GM12878 (cell line): Measurements from ENCODE around the gene GOLT1B. TPM values are rescaled to one million over a fixed set of nuclear protein-coding genes. Genes with fewer than 3 reads are reported as not detected.
A peak's percentile ranks its signal among the peaks of the same experiment; 100 is the strongest.

ENCODE experiments used
- ATAC-seq: fragments of 200-7000 bp; cut with Tn5 transposase; 3 replicates; pipeline ENCODE4 v1.9.1; 2020; ENCODE audit warnings: mild to moderate bottlenecking, moderate library complexity
- BruUV-seq: library from RNA; stranded (reverse); fragments of 400-500 nt; replicated peaks from 2 replicates; lab custom pipeline; 2021; lab: Mats Ljungman, UMichigan
- CTCF ChIA-PET: fragments of 300-600 bp; sonication (Branson Sonifier 250); formaldehyde crosslinking; extraction: SDS; loops from one replicate; lab custom pipeline; 2021; ENCODE audit warnings: inconsistent platforms; lab: Yijun Ruan, JAX
- POLR2A ChIA-PET: fragments of 350-600 bp; formaldehyde crosslinking; extraction: SDS; loops from one replicate; lab custom pipeline; 2021; ENCODE audit warnings: inconsistent platforms; lab: Charles Lee
- RAD21 ChIA-PET: fragments of 300-600 bp; sonication (Branson Sonifier 250); formaldehyde crosslinking; loops from one replicate; lab custom pipeline; 2023; ENCODE audit warnings: antibody characterized with exemption; ENCODE audit not compliant: unreplicated experiment; lab: Charles Lee
- SMC1A ChIA-PET: fragments of 300-600 bp; sonication (Branson Sonifier 250); formaldehyde crosslinking; loops from one replicate; lab custom pipeline; 2023; ENCODE audit not compliant: unreplicated experiment, uncharacterized antibody; lab: Charles Lee
- DNase-seq: peaks from one replicate; pipeline ENCODE4 v3.0.0-alpha.2; 2011; ENCODE audit warnings: low read depth, low spot score
- FAIRE-seq: peaks from 3 replicates; lab custom pipeline; 2011; peaks lifted over from hg19 to GRCh38; lab: Jason Lieb, UNC
- H2AFZ ChIP-seq: 2 replicates; pipeline ENCODE4 v1.6.0; 2011; ENCODE audit warnings: low read depth, low read length, control low read depth; ENCODE audit not compliant: control insufficient read depth
- H3K27ac ChIP-seq: 2 replicates; pipeline ENCODE4 v1.5.1; 2011; ENCODE audit warnings: control low read depth; ENCODE audit not compliant: control insufficient read depth, insufficient read depth
- H3K27me3 ChIP-seq, 2 experiments: replicated peaks in 1 of 2; 2 replicates each; pipeline versions ENCODE4 v1.6.0 to v1.6.1; 2011; ENCODE audit warnings: low read length in 1 of 2; ENCODE audit not compliant: control insufficient read depth in 2 of 2, insufficient read depth in 2 of 2
- H3K36me3 ChIP-seq, 2 experiments: 2 replicates each; pipeline ENCODE4 v1.5.1; 2011; ENCODE audit warnings: low read length in 1 of 2; ENCODE audit not compliant: control insufficient read depth in 2 of 2, insufficient read depth in 2 of 2
- H3K4me1 ChIP-seq: 2 replicates; pipeline ENCODE4 v1.6.1; 2011; ENCODE audit warnings: mild to moderate bottlenecking, low read length, moderate library complexity, mixed read lengths; ENCODE audit not compliant: control insufficient read depth, insufficient read depth
- H3K4me2 ChIP-seq: 2 replicates; pipeline ENCODE4 v1.6.0; 2011; ENCODE audit warnings: control low read depth; ENCODE audit not compliant: control insufficient read depth, insufficient read depth
- H3K4me3 ChIP-seq: fragments of 200-600 bp; sonication (generic); 2 replicates; pipeline ENCODE4 v1.5.1; 2016
- H3K79me2 ChIP-seq: 2 replicates; pipeline ENCODE4 v1.6.0; 2011; ENCODE audit warnings: low read length; ENCODE audit not compliant: control insufficient read depth, insufficient read depth
- H3K9ac ChIP-seq: 2 replicates; pipeline ENCODE4 v1.8.0; 2011; ENCODE audit warnings: low read length, control low read depth, mixed read lengths; ENCODE audit not compliant: control insufficient read depth, insufficient read depth
- H3K9me3 ChIP-seq: replicated peaks from 3 replicates; pipeline ENCODE4 v1.5.1; 2011; ENCODE audit warnings: mild to moderate bottlenecking, low read length; ENCODE audit not compliant: control insufficient read depth, insufficient read depth
- H4K20me1 ChIP-seq: 2 replicates; pipeline ENCODE4 v1.6.0; 2011; ENCODE audit not compliant: control insufficient read depth, insufficient read depth
- CBX3 ChIP-seq: fragments of 200-600 bp; sonication (generic); IDR thresholded peaks from 2 replicates; pipeline ENCODE4 v1.6.1; 2016; ENCODE audit warnings: low read depth, borderline replicate concordance
- HDAC6 ChIP-seq: fragments of 200-600 bp; sonication (generic); IDR thresholded peaks from one replicate; pipeline ENCODE4 v1.8.0; 2017; ENCODE audit warnings: antibody characterized with exemption; ENCODE audit not compliant: unreplicated experiment
- NRF1 ChIP-seq: conservative IDR thresholded peaks from 2 replicates; pipeline ENCODE4 v1.6.1; 2011; ENCODE audit warnings: mild to moderate bottlenecking, low read depth, low read length, improper control_type of control experiment
- RB1 ChIP-seq: fragments of 450-650 bp; formaldehyde crosslinking; IDR thresholded peaks from 2 replicates; pipeline ENCODE4 v1.6.1; 2017; ENCODE audit warnings: mild to moderate bottlenecking, borderline replicate concordance
- SIX5 ChIP-seq: IDR thresholded peaks from 2 replicates; pipeline ENCODE4 v1.6.1; 2011; ENCODE audit warnings: mild to moderate bottlenecking, low read depth, low read length, moderate library complexity; ENCODE audit not compliant: severe bottlenecking
- STAT1 ChIP-seq: fragments of 450-650 bp; conservative IDR thresholded peaks from 2 replicates; pipeline ENCODE4 v1.6.1; 2014; ENCODE audit warnings: antibody characterized with exemption, mild to moderate bottlenecking
- TARDBP ChIP-seq: IDR thresholded peaks from 2 replicates; pipeline ENCODE4 v1.6.1; 2016; ENCODE audit warnings: borderline replicate concordance
- TCF3 ChIP-seq: IDR thresholded peaks from 2 replicates; pipeline ENCODE4 v1.6.1; 2012; ENCODE audit warnings: low read depth, mild to moderate bottlenecking, low read length, borderline replicate concordance; ENCODE audit not compliant: insufficient read depth
- WGBS: methylation state at CpG from one replicate; pipeline ENCODE4 v1.1.6; 2016; ENCODE audit warnings: low lambda C conversion rate; ENCODE audit not compliant: insufficient replicate concordance, insufficient coverage; ENCODE audit errors: missing lambda C conversion rate; 5-methylcytosine and 5-hydroxymethylcytosine counted together
- in situ Hi-C: fragments of 300-500 bp; cut with MboI; formaldehyde crosslinking; loops from 9 replicates; pipeline ENCODE4 v1.14.3; 2018; ENCODE audit warnings: mixed read lengths
- intact Hi-C: fragments of 100-400 bp; cut with micrococcal nuclease; formaldehyde crosslinking; loops from one replicate; pipeline ENCODE4 v1.14.2; 2022; ENCODE audit not compliant: unreplicated experiment
- polyA plus RNA-seq, 11 experiments: library from polyadenylated mRNA; depleted of rRNA in 4 of 11; unstranded in 6 of 11; stranded (reverse) in 5 of 11; fragments of >200 nt; fragmentation: Nextera tagmentation in 4 of 11; fragmentation: Illumina TruSeq in 1 of 11; extraction: Ambion mirVana in 4 of 11; extraction: Trizol in 1 of 11; gene quantifications; 1 replicate in 1 of 11; 2 replicates in 10 of 11; pipeline versions ENCODE4 v1.2.1 to v1.2.3, GENCODE V29; 2011 to 2016; ENCODE audit warnings: inconsistent platforms in 2 of 11, missing spikeins in 2 of 11, low read depth in 1 of 11
- total RNA-seq, 4 experiments: library from RNA; depleted of rRNA in 3 of 4; stranded (reverse); fragments of >200 nt in 3 of 4; fragmentation: Illumina TruSeq in 1 of 4; extraction: Trizol in 1 of 4; gene quantifications; 2 replicates each; pipeline versions ENCODE4 v1.2.1 to v1.2.3, GENCODE V29; 2013 to 2021
- TF ChIP-seq, protein P1 (sequence below), 3 experiments: IDR thresholded peaks in 2 of 3; conservative IDR thresholded peaks in 1 of 3; 2 replicates each; pipeline ENCODE4 v1.5.1; 2011; ENCODE audit warnings: low read depth in 3 of 3, low read length in 3 of 3, mild to moderate bottlenecking in 3 of 3, control low read depth in 2 of 3, moderate library complexity in 2 of 3, inconsistent platforms in 1 of 3, mixed read lengths in 1 of 3; ENCODE audit not compliant: control insufficient read depth in 2 of 3, insufficient read depth in 1 of 3; ENCODE audit errors: extremely low read depth in 1 of 3
- TF ChIP-seq, protein P2 (sequence below): fragments of 450-650 bp; formaldehyde crosslinking; IDR thresholded peaks from 2 replicates; pipeline ENCODE4 v1.4.0; 2020; ENCODE audit warnings: mild to moderate bottlenecking, moderate library complexity

GOLT1B gene
- total and polyA plus RNA-seq, 10 of the 15 experiments (the other 5 are each of a cell fraction or from before 2014, with no cell fraction given): 18.3 to 77.4 (median 32.9) TPM

DNA sequence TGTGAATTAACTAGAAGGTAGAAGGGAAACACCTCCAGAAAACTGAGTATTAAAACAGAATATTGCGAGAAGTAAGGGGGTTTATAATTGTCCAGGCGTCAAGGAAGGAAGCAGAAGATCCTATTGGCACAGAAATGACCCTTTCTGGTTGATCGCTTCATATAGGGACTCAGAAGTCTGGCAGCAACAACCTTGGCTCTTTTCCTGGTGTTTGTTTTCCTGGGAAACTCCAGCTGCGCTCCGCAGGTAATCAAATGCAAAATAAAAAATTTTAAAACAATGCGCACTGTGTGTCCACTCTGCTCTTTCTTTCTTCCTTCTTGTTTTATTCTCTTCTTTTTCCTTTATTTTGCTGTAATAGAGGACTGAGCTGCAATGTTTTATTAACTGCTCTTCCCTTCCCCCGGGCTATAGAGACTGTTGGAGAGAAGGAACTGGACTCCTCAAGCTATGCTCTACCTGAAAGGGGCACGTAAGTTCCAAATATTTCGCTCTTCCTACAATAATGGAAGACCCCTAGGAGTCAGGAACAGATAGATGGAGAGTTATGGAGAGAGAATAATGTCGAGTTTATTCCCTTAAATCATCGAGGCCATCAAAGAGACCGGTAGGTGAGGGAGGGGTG is 25.2 kb downstream of the GOLT1B start:
- no peaks in the 10 kb centered on the region for H4K20me1 ChIP-seq
- H3K36me3 ChIP-seq: no peaks in the 10 kb centered on the region
- peak overlapping the region; percentile 97; the same call in 1 of the 2 replicates for H3K4me2 ChIP-seq
- no peaks in the 10 kb centered on the region for H3K79me2 ChIP-seq
- DNase-seq: no peak
- intact Hi-C loops: no loop called here
- H3K4me3 ChIP-seq: no peak overlapping the region
- no peak overlapping the region for H3K27ac ChIP-seq
- no peak overlapping the region for H2AFZ ChIP-seq
- TF ChIP-seq TCF3 (no peak), CBX3 (no peak), TARDBP (no peak), STAT1 (no peak), NRF1 (no peak), HDAC6 (no peak), RB1 (no peak), SIX5 (no peak)
- TF ChIP-seq, protein P1, sequence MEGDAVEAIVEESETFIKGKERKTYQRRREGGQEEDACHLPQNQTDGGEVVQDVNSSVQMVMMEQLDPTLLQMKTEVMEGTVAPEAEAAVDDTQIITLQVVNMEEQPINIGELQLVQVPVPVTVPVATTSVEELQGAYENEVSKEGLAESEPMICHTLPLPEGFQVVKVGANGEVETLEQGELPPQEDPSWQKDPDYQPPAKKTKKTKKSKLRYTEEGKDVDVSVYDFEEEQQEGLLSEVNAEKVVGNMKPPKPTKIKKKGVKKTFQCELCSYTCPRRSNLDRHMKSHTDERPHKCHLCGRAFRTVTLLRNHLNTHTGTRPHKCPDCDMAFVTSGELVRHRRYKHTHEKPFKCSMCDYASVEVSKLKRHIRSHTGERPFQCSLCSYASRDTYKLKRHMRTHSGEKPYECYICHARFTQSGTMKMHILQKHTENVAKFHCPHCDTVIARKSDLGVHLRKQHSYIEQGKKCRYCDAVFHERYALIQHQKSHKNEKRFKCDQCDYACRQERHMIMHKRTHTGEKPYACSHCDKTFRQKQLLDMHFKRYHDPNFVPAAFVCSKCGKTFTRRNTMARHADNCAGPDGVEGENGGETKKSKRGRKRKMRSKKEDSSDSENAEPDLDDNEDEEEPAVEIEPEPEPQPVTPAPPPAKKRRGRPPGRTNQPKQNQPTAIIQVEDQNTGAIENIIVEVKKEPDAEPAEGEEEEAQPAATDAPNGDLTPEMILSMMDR (IDR thresholded peaks at IDR 0.05 in 2 of 3, conservative IDR thresholded peaks at IDR 0.05 in 1 of 3; ENCODE audit: control insufficient read depth in 2 of 3, extremely low read depth in 1 of 3, insufficient read depth in 1 of 3, low read depth in 3 of 3, low read length in 3 of 3): no peak
- TF ChIP-seq, protein P2, sequence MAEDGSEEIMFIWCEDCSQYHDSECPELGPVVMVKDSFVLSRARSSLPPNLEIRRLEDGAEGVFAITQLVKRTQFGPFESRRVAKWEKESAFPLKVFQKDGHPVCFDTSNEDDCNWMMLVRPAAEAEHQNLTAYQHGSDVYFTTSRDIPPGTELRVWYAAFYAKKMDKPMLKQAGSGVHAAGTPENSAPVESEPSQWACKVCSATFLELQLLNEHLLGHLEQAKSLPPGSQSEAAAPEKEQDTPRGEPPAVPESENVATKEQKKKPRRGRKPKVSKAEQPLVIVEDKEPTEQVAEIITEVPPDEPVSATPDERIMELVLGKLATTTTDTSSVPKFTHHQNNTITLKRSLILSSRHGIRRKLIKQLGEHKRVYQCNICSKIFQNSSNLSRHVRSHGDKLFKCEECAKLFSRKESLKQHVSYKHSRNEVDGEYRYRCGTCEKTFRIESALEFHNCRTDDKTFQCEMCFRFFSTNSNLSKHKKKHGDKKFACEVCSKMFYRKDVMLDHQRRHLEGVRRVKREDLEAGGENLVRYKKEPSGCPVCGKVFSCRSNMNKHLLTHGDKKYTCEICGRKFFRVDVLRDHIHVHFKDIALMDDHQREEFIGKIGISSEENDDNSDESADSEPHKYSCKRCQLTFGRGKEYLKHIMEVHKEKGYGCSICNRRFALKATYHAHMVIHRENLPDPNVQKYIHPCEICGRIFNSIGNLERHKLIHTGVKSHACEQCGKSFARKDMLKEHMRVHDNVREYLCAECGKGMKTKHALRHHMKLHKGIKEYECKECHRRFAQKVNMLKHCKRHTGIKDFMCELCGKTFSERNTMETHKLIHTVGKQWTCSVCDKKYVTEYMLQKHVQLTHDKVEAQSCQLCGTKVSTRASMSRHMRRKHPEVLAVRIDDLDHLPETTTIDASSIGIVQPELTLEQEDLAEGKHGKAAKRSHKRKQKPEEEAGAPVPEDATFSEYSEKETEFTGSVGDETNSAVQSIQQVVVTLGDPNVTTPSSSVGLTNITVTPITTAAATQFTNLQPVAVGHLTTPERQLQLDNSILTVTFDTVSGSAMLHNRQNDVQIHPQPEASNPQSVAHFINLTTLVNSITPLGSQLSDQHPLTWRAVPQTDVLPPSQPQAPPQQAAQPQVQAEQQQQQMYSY (CRISPR knock-in tag): no peak
- TF ChIP-seq, all 136 proteins: peak for 0
- no peak for ATAC-seq
- in situ Hi-C loops: no loop called here
- Histone ChIP-seq H3K27me3 (peaks cover 1 to 8% of the 10 kb centered on the region in 2 experiments; a peak in 3 of 4 replicates), H3K9ac (no peak overlapping the region), H3K4me1 (no peaks in the 10 kb centered on the region), H3K9me3 (no peaks in the 10 kb centered on the region; the same call in 2 of the 3 replicates)
- no TSS peak for BruUV-seq
- ChIA-PET RAD21 (no interaction called here), POLR2A (no interaction called here), CTCF (interaction anchor here (1.0 kb wide), 1 partner anchor 13 kb away, joined by 3 read pairs; no protein-coding TSS in a partner anchor), SMC1A (interaction anchor here (0.8 to 1.2 kb wide), 2 partner anchors 64 to 152 kb away, joined by 3 read pairs; no protein-coding TSS in a partner anchor)
- 62% methylated on average over 12 of the region's 12 CpGs for WGBS
- no peak for FAIRE-seq
